BLaER1 (cell line): ENCODE data around the gene DNER.
"Not testable (repeated sequence)": the region's sequence is repeated elsewhere in the genome, so short reads cannot be mapped to it uniquely, and the experiment has no call there.

ENCODE experiments used
- H3K27ac ChIP-seq: shearing (Covaris generic); formaldehyde crosslinking; 2 replicates; pipeline ENCODE4 v1.8.1; 2022
- H3K27me3 ChIP-seq: shearing (Covaris generic); formaldehyde crosslinking; 2 replicates; pipeline ENCODE4 v1.8.1; 2022
- H3K36me3 ChIP-seq: shearing (Covaris generic); formaldehyde crosslinking; 2 replicates; pipeline ENCODE4 v1.8.1; 2022
- H3K4me1 ChIP-seq: shearing (Covaris generic); formaldehyde crosslinking; 2 replicates; pipeline ENCODE4 v1.8.1; 2022
- H3K4me2 ChIP-seq: shearing (Covaris generic); formaldehyde crosslinking; 2 replicates; pipeline ENCODE4 v1.8.1; 2022
- H3K4me3 ChIP-seq: shearing (Covaris generic); formaldehyde crosslinking; 2 replicates; pipeline ENCODE4 v1.8.1; 2022
- H3K9ac ChIP-seq: shearing (Covaris generic); formaldehyde crosslinking; 2 replicates; pipeline ENCODE4 v1.8.1; 2022
- H3K9me3 ChIP-seq: shearing (Covaris generic); formaldehyde crosslinking; 2 replicates; pipeline ENCODE4 v1.8.1; 2022
- H4K20me1 ChIP-seq: shearing (Covaris generic); formaldehyde crosslinking; 2 replicates; pipeline ENCODE4 v1.8.1; 2022
- Cebpa-rat ChIP-seq: shearing (Covaris generic); IDR thresholded peaks from 2 replicates; pipeline ENCODE4 v1.8.1; 2022

DNER gene

DNA sequence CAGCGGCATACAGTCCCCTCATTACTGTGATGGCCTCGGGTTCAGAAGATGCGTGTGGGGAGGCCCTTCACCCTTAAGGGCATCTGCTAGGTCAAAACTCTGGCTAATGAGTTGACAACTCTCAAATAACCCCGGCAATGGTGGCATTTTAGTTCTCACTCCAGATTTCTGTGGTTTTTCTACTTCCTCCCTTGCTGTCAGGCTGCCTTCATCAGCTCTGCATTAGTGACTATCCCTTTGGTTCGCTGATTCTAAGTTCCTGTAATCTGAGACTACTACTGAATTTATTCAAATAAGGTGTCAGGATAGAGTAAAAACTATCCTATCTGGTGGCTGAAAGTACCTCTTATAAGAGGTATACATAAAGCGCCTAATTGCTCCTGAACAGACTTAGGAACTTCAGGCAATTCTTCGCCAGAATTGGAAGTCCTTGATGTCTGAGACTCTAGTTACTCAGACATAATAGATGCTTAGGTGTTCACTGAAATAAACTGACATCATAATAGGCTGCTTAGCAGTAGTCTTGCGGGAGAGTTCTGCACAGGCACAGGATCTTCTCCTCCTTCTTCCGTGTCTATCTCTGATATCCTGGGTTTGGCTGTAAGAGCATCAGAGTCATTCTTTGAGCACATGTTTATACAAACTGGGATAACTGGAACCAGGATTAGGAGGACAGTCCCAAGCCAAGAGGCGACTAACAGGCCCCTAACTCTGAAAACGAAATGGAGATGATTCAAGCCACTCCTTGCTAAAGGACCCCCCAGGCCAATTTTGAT lies 194.5 kb downstream of the DNER start:
- no peak overlapping the region for H3K9ac ChIP-seq
- H3K9me3 ChIP-seq: peaks cover 4% of the 10 kb centered on the region; the same call in 1 of the 2 replicates
- H3K36me3 ChIP-seq: no peaks in the 10 kb centered on the region
- peaks cover 22% of the 10 kb centered on the region for H3K4me1 ChIP-seq
- no peak for TF ChIP-seq Cebpa-rat
- peak overlapping the region; percentile 64 for H3K4me2 ChIP-seq
- no peak overlapping the region for H3K27ac ChIP-seq
- H3K4me3 ChIP-seq: no peak overlapping the region
- H3K27me3 ChIP-seq: no peaks in the 10 kb centered on the region
- H4K20me1 ChIP-seq: no peaks in the 10 kb centered on the region

DNA sequence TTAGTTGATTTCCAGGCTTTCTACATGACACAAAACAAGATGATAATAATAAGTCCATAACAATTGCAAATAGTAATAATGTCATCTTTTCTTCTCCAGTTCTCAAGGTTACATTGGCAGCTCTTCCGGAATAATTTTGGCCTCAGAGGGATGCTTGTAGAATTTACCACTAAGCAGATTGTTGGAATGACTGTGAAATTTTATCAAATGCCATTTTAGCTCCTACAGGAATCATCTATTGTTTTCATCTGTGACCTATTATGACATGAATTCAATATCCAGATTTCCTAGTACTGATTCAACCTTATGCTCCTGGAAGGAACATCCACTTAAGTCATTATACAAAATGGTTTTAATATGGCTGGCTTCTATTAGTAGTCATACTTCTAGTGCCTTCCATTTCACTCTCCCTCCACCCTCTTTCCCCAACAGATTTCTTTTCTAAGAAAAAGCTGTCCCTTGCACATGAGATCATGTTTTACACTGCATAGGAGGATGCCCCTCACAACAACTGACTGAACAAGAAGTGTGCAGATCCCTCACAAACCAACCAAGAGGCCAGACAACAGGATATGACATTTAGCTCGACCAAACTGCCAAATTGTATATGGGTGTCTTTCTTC lies 200.0 kb downstream of the DNER start:
- Histone ChIP-seq H3K27me3 (no peaks in the 10 kb centered on the region), H4K20me1 (no peaks in the 10 kb centered on the region)

GRCh38 chr2:229511524-229511923 lies 202.8 kb downstream of the DNER start:
- no peak for TF ChIP-seq Cebpa-rat
- H3K9ac ChIP-seq: no peak overlapping the region
- H3K4me2 ChIP-seq: no peak overlapping the region
- H3K9me3 ChIP-seq: no peaks in the 10 kb centered on the region
- H4K20me1 ChIP-seq: no peaks in the 10 kb centered on the region
- no peak overlapping the region for H3K27ac ChIP-seq
- peaks cover 11% of the 10 kb centered on the region; the same call in 1 of the 2 replicates for H3K4me1 ChIP-seq
- H3K27me3 ChIP-seq: no peaks in the 10 kb centered on the region
- H3K36me3 ChIP-seq: no peaks in the 10 kb centered on the region
- H3K4me3 ChIP-seq: no peak overlapping the region

More for the DNA sequence above, 200.0 kb downstream of the DNER start:
- Histone ChIP-seq H3K27ac (no peak overlapping the region), H3K9ac (no peak overlapping the region), H3K4me2 (no peak overlapping the region), H3K4me1 (peaks cover 16% of the 10 kb centered on the region), H3K36me3 (no peaks in the 10 kb centered on the region), H3K4me3 (no peak overlapping the region), H3K9me3 (no peaks in the 10 kb centered on the region)
- no peak for TF ChIP-seq Cebpa-rat

DNA sequence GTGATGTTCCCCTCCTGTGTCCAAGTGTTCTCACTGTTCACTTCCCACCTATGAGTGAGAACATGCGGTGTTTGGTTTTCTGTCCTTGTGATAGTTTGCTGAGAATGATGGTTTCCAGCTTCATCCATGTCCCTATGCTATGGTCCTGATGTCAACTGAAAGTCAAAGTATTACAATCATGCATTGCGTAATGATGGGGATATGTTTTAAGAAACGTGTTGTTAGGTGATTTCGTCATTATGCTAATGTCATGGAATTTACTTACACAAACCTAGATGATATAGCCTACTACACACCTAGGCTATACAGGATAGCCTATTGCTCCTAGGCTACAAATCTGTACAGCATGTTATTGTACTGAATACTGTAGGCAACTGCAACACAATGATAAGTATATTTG lies 207.7 kb downstream of the DNER start:
- not testable (repeated sequence) for H4K20me1 ChIP-seq, H3K4me3 ChIP-seq, H3K4me2 ChIP-seq, H3K27me3 ChIP-seq, H3K9ac ChIP-seq, H3K27ac ChIP-seq, H3K36me3 ChIP-seq, H3K9me3 ChIP-seq, H3K4me1 ChIP-seq

DNA sequence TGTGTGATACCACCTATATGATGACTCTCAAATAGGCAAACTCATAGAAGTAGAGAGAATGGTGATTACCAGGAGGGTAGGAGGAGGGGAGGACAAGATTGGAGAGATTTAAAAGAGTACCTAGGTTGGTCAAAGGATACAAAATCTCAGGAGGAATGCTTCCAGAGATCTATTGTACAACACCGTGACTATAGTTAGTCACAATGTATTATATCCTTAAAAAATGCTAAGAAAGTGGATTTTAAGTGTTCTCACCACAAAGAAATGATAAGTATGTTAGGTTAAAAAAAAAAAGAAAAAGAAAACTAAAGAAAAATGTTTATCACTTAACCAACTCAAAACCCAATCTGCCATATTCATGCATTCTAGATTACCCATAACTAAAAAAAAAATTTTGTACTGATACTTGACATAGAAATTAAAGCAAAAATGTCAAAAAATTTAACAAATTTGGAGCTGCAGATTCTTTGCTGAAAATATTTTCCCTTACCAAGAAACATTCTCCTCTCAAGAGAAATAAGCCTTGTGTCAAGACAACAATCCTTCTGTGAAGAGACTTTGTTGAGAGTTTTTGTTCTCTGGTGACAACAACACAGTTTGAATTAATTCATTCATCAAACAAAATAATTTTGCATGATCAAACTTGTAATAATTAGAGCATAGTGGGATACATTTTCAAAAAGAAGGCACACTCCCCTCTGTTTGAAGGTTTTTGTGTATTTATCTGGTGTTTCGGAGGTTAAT lies 213.1 kb downstream of the DNER start:
- Histone ChIP-seq H3K4me1 (no peaks in the 10 kb centered on the region), H3K4me2 (no peak overlapping the region), H3K9ac (no peak overlapping the region), H4K20me1 (no peaks in the 10 kb centered on the region), H3K9me3 (peaks cover 7% of the 10 kb centered on the region; the same call in 1 of the 2 replicates), H3K36me3 (no peaks in the 10 kb centered on the region), H3K4me3 (no peak overlapping the region), H3K27me3 (no peaks in the 10 kb centered on the region), H3K27ac (no peak overlapping the region)
- no peak for TF ChIP-seq Cebpa-rat

DNA sequence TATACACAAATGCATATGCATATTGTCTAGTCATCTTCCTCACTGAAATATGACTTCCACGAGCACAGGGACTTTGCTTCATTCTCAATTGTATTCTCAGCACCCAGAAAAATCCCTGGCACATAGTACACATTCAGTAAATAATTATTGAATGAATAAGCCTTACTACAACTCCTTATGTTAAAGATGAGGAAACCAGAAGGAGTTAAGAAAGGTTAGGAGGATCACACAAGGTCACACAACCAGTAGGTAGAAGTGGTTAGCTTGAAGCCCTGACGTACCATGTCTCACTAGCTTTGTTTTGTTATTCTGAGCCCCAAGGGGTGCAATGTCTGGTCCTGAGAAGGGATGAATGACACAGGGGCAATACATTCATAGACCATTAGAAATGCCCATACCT lies 222.3 kb downstream of the DNER start:
- Histone ChIP-seq H3K4me1 (peaks cover 22% of the 10 kb centered on the region), H3K4me2 (no peak overlapping the region), H3K4me3 (no peak overlapping the region), H3K27ac (no peak overlapping the region), H3K36me3 (no peaks in the 10 kb centered on the region), H3K27me3 (no peaks in the 10 kb centered on the region), H3K9ac (no peak overlapping the region), H4K20me1 (no peaks in the 10 kb centered on the region), H3K9me3 (peaks cover 20% of the 10 kb centered on the region)
- no peak for TF ChIP-seq Cebpa-rat

GRCh38 chr2:229490167-229490566 lies 224.2 kb downstream of the DNER start:
- H3K36me3 ChIP-seq: no peaks in the 10 kb centered on the region
- H3K9ac ChIP-seq: no peak overlapping the region
- H3K4me1 ChIP-seq: peaks cover 40% of the 10 kb centered on the region
- no peaks in the 10 kb centered on the region for H4K20me1 ChIP-seq
- no peak overlapping the region for H3K27ac ChIP-seq
- peaks cover 20% of the 10 kb centered on the region for H3K9me3 ChIP-seq
- TF ChIP-seq Cebpa-rat: no peak
- H3K27me3 ChIP-seq: no peaks in the 10 kb centered on the region
- H3K4me3 ChIP-seq: no peak overlapping the region
- H3K4me2 ChIP-seq: no peak overlapping the region

DNA sequence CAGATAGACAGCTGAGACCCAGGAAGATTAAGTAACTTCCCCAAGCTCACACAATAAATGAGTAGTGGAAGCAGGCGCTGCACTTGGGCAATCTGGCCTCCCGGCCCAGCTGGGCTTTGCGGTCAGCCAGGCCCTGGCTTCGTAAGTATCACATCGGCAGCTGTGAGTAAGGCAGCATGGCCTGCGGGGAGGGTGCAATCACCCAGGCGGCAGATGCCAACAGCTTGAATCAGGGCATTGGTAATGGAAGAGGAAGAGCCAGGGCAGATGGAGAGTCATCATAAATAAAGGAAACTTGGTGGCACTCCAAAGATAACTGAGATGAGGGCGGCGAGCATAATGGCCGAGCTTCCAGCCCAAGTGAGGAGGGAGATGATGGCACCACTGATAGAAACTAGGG lies 225.3 kb downstream of the DNER start:
- Histone ChIP-seq H3K9ac (no peak overlapping the region), H3K4me3 (no peak overlapping the region), H3K9me3 (peaks cover 20% of the 10 kb centered on the region), H4K20me1 (no peaks in the 10 kb centered on the region), H3K4me2 (peak overlapping the region; percentile 4; the same call in 1 of the 2 replicates), H3K27ac (no peak overlapping the region), H3K4me1 (peaks cover 52% of the 10 kb centered on the region), H3K36me3 (no peaks in the 10 kb centered on the region), H3K27me3 (no peaks in the 10 kb centered on the region)
- TF ChIP-seq Cebpa-rat: no peak

DNA sequence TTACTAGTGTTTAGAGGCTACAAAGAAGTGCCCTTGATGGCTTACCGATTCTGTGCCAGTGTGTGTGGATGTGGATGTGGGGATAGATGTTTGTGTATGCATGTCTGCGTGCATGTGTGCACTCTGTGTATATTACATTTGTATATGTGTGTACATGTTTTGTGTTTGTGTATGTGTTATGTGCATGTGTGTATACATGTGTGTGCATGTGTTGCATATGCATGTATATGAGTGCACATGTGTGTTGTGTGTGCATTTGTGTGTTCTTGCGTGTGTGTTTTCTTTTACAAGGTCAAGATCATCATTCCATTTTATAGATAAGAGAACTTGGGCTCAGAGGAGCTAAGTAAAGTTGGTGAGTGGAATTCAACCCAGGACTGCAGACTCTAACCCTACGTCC lies 226.1 kb downstream of the DNER start:
- Histone ChIP-seq H4K20me1 (no peaks in the 10 kb centered on the region), H3K36me3 (no peaks in the 10 kb centered on the region), H3K9ac (no peak overlapping the region), H3K4me1 (peaks cover 58% of the 10 kb centered on the region), H3K4me3 (no peak overlapping the region), H3K27me3 (no peaks in the 10 kb centered on the region), H3K9me3 (peaks cover 20% of the 10 kb centered on the region), H3K4me2 (0 out of 2 replicates have a peak overlapping the region, but pooled peaks have one; percentile 82), H3K27ac (no peak overlapping the region)
- no peak for TF ChIP-seq Cebpa-rat

- H3K4me1 ChIP-seq: peaks cover 61% of the 10 kb centered on the region
- no peak for TF ChIP-seq Cebpa-rat
- H3K9ac ChIP-seq: peak overlapping the region; percentile 42; the same call in 1 of the 2 replicates
- no peaks in the 10 kb centered on the region for H3K36me3 ChIP-seq
- peaks cover 24% of the 10 kb centered on the region for H3K9me3 ChIP-seq
- H3K27me3 ChIP-seq: no peaks in the 10 kb centered on the region
- peak overlapping the region; percentile 23; the same call in 1 of the 2 replicates for H3K4me3 ChIP-seq
- peak overlapping the region; percentile 82 for H3K4me2 ChIP-seq
- H4K20me1 ChIP-seq: no peaks in the 10 kb centered on the region
- peak overlapping the region; percentile 67 for H3K27ac ChIP-seq
Measured at GRCh38 chr2:229486673-229487072, 227.7 kb downstream of the DNER start.
